GM11168 (cell line): ENCODE results near the gene AR.
"Not testable (repeated sequence)": the region's sequence is repeated elsewhere in the genome, so short reads cannot be mapped to it uniquely, and the experiment has no call there.

Experiments
- in situ Hi-C: fragments of 300-500 bp; cut with MboI; formaldehyde crosslinking; loops from one replicate; pipeline ENCODE4 v1.12.0; 2022; ENCODE audit warnings: low sequenced_read_pairs; ENCODE audit not compliant: unreplicated experiment

Gene AR

DNA sequence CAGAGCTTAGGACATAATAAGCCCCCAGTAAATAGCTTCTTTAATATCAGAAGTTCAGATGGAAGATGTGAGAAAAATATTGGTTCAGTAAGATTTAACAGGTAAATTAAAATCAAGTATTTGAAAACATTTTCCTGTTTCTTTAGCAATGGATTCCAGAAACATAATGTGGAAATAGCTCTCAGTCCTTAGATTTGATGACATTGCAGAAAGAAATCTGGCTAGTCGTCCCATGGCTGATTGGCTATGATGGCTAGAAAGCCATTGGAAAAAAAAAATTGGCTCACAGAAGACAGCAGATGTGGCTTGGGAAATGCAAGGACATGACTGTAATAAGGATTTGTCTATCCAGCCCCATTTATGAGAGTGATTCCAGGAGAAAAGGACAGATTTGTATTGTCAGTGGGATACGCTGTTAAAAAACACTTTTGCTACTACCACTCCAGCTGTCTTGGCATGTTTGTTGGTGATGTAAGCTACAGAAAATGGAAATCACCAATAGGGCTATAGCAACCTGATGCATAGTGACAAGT lies 78.3 kb downstream of the AR start:
- in situ Hi-C loops = no loop called here

DNA sequence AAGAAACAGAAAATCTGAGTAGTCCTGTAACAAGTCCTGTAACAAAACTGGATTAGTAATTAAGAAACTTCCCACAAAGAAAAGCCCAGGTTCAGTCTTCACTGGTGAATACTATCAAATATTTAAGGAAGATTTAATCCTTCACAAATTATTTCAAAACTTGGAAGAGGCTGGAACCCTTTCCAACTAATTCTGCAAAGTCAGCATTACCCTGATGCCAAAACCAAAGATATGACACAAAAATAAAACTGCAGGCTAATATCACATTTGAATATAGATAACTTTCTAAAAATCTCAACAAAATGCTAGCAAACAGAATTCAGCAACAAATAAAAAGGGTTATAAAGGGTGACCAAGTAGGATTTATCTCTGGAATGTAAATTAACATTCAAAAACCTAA lies 80.5 kb downstream of the AR start:
- in situ Hi-C loops = no loop called here

DNA sequence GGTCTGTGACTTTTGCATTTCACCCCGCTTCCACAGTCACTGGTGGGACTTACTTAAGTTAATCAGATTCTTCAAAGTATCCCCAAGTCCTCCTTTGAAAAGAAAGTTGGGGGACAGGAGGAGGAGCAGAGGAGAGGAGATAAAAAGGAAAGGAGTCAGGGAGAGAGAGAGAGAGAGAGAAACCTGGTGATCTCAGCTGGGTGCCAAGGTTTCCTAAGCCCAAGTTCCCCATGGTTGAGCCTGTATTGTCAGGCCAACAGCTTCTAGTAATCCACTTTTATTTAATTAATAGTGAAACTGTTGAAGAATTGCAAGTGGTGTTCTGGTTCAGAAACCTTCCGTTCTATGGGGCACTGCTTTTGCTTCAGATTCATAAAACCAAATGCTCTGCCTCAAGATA lies 91.6 kb downstream of the AR start:
- in situ Hi-C loops = no loop called here

DNA sequence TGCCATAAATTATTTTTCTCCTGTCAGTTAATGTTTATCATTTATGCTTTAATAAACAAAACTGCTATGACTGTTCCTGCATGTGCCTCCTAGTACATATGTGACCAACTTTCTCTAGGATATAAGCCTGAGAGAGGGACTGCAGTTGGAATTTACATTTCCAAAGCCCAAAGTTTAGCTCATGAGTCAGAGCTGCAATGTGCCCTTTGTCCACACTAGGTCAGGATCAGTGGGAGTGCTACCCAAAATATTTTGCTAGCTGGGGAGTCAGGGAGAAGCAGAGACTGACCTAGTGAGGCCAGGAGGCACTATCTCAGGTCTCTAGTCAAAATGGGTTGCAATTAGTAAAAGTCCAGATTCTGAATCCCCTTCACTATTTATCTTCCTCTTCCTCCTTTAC lies 92.7 kb downstream of the AR start:
- in situ Hi-C loops = no loop called here

DNA sequence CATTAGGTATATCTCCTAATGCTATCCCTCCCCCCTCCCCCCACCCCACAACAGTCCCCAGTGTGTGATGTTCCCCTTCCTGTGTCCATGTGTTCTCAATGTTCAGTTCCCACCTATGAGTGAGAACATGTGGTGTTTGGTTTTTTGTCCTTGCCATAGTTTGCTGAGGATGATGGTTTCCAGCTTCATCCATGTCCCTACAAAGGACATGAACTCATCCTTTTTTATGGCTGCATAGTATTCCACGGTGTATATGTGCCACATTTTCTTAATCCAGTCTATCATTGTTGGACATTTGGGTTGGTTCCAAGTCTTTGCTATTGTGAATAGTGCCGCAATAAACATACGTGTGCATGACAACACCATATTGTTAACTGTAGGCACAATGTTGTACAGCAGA lies 93.5 kb downstream of the AR start:
- in situ Hi-C loops = not testable (repeated sequence)

DNA sequence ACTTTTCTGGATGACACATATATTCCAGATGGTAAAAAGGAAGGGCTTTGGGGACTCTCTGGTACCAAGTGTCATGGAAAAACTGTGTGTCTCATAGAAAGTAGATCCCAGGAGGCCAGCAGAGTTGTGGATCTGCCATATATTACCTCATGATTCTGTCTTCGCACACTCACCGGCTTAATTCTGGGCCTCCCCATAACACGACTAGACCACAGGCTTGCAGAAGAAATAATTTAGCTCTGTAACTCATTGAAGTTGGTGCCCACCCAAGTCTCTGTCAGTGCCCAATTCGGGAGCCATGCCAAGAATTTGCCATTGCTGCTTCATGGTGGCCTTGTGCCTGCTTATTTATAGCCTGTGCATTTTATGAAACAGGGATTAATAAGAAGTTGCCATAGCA lies 104.5 kb downstream of the AR start:
- in situ Hi-C loops = no loop called here

DNA sequence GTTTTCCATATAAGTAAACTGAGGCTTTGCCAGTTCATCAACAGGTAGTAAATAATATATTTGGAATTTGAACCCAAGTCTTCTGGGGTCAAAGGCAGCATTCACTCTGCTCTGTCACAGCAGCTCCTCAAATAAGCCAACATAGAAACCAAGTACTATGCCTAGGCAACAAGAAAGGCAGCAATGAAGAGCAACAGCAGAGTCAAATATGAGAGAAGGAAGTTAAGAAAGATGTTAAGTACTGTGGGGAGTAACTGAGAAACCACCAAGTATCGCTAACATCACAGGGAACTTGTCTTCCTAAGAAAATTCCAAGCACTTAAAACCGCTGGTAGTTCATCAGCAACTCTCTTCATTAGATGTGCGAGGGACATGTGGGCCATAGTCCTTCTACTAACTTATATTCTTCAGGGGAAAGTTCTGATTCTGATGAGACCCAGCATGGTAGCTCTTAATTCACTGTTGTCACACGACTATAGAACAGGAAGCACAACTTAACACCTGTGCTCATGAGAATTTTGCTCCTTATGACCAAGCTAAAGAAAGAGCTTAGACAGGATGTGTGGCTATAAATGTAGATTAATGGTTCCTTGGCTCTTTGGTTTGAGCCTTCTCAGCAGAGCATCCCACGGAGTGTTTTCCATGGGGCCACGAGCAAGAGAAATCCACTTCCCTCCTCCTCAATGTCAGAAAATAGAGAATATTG lies 107.8 kb downstream of the AR start:
- in situ Hi-C loops = no loop called here

DNA sequence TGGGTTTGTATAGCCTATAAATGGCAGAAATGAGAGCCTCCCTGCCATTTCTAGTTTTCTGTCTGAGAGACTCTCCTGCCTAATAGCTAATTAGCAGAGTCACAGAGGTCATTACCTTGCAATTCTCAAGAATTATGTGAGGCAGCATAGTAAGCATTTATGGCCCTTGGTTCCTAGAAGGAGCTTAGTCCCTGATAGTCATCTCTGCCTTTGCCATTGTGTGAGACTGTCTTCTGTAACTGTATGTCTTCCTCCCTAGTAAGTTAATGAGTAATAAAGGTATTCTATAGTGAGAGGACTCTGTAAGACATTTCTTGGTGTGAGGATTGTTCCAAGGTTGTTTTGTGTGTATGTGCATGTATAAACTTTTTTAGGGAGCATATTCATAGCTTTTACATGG lies 108.7 kb downstream of the AR start:
- in situ Hi-C loops = no loop called here

DNA sequence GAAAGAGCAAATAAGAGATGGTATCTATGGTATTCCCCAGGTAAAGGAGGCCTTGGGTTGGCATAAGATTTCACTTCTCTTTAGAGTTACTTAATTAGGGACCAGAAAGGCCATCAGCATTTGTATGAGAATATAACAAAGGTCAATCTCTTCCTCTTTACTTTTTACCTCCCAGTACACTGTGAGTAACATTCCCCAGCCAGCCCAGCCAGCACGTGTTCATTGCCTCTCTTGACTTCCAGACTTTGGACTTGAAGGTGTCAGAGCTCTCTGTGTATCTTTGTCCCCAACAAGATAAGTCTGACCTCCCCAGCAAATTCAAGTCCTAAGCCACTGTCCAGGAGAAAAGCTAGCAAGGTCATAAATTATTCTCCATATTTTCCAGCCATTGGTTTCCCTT lies 110.5 kb downstream of the AR start:
- in situ Hi-C loops = no loop called here

DNA sequence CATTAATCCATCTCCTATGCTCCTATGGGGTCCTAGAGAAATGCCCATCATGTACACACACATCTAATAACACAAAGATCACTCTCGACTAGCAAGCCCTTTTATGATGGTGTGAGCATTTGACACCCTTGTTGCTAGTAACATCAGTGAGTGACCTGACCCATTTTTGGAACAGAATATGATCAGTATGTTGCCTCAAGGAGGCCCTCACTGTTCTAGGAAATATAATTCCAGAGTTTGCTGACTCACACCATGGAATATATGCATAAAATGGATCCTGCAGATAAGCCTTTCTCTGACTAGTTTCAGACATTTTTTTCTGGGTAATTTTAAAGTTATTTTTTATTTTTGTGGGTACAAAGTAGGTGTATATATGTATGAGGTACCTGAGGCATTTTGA lies 121.8 kb downstream of the AR start:
- in situ Hi-C loops = no loop called here

DNA sequence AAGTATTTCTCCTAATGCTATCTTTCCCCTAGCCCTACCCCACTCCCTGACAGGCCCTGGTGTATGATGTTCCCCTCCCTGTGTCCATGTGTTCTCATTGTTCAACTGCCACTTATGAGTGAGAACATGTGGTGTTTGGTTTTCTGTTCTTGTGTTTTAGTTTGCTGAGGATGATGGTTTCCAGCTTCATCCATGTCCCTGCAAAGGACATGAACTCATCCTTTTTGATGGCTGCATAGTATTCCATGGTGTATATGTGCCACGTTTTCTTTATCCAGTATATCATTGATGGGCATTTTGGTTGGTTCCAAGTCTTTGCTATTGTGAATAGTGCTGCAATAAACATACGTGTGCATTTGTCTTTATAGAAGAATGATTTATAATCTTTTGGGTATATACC lies 126.9 kb downstream of the AR start:
- in situ Hi-C loops = not testable (repeated sequence)

DNA sequence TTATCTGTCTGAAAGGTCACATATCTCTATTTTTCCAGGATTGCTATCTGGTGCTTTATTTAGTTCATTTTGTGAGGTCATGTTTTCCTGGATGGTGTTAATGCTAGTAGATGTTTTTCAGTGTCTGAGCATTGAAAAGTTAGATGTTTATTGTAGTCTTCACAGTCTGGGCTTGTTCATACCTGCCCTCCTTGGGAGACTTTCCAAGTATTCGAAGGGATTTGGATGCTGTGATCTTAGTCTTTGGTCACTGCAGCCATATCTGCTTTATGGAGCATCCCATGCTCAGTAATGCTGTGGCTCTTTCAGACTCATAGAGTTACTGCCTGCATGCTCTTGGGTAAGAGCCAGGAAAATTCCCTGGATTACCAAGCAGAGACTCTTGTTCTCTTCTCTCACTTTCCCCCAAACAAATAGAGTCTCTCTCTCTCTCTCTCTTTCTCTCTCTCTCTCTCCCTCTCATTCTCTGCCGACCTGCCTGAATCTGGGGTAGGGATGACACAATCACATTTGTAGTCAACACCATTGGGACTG lies 130.0 kb downstream of the AR start:
- in situ Hi-C loops = no loop called here

DNA sequence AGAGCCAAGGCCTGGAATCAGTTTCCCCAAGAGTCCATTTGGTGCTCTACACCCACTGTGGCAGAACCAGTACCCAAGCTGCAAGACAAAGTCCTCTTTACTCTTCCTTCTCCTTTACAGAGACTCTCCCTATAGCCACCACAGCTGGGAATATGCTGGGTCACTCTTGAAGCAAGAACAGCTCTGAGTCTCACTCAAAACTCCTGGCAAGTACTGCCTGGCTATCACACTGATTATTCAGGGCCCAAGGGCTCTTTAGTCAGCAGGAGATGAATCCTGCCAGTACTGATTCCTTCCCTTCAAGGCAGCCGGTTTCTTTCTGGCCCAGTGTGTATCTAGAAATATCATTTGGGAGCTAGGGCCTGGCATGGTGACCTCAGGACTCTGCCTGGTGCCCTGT lies 130.9 kb downstream of the AR start:
- in situ Hi-C loops = no loop called here

DNA sequence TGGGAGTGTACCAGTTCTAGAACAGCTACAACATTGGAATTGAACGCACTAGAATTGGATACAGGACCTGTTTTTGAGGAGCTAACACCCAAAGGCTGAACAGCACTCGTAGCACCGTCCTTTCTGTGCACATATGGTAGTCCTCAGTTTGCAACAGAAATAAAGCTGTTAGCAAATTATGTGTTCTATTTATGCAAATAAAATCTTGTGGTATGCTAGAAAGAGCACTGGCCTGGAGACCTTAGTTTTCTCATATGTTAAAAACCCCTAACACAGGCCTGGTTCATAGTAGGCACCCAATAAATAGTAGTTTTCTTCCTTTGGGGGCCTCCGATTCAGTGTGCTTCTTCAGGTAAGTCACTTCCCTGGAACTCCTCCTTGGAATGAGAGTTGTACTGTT lies 140.3 kb downstream of the AR start:
- in situ Hi-C loops = no loop called here

DNA sequence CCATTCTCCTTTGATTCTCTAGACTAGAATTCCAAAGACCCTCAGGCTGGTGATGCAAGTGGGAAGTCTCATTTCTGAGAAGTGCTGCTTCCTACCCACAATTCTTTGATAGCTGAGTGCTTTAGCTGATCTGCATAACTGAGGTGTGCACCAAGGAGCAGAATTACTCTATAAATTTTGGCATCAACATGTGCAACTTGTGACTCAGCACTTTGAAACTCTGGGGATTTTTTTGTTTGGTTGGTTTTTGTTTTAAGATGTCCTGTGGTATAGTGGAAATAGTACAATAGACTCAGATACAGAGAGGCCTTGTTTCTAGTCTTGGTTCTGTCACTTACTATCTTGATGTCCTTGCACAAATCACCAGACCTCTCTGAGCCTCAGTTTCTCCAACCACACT lies 148.4 kb downstream of the AR start:
- in situ Hi-C loops = no loop called here

DNA sequence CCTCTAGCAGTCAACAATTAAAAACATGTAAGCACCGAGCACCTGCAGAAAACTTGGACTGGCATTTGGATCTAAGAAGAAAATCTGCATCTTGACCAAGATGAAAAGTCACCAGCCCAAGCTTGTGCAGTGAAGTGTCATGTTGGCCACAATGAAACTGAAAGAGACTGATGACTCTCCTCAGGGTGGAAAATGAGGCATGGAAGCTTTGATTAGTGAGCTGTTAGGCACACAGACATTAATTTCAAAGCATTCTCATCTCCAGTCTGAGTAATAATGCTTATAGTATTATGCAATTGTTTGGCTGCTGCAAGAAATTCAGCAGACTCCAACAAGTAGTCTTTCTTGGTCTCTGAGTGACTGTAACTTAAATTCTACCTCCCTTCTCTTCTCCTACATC lies 150.1 kb downstream of the AR start:
- in situ Hi-C loops = no loop called here

DNA sequence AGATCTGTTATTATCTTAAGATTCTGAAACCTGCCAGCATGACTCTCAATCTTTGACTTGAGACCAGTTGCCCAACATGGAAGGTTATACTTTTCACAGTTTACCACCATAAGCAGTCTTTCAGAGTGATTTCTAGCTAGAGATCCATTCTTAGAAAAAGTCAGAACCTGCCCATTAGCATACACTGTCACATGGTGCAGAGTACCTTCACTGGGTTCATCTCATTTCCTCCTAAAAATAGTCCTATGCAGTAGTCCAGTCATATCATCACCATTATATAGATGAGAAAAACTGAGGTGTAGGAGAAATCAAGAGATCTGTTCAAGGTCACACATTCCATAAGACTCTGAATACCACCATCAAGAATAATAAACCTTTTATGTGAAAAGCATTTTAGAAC lies 153.6 kb downstream of the AR start:
- in situ Hi-C loops = no loop called here

DNA sequence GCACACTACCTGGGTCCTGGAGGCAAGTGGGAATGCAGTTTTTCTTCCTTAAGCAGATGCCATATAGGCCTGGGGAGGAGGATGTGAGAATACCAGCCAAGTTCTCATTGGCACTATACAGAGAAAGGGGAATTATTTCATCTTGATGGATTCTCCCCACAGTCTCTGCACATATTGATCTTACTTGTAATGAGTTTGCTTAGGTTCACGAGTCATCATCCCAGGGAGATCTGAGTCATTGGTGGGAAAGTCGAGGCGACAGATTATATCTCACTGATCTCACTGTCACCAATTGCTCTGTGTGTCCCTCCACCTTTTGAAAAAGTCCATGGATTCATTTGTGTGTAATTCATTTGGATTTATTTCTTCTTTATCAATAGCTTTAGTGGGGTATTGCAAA lies 156.8 kb downstream of the AR start:
- in situ Hi-C loops = no loop called here

DNA sequence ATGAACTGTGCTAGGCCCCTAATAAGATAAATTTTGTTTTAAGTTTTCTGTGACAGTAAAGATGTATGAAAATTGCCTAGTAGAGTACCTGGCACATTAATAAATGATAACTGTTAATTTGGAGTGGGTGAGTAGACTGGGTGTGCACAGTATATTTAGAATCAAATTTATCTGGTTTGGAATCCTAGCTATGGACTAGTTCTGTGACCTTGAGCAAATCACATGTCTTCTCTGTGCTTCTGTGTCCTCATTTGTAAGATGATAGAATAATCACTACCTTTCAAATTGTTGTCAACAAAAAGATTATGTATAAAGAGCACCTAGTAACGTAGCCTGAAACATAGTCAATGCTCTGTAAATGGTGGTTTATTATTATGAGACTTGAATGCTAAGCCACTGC lies 170.2 kb downstream of the AR start:
- in situ Hi-C loops = no loop called here

DNA sequence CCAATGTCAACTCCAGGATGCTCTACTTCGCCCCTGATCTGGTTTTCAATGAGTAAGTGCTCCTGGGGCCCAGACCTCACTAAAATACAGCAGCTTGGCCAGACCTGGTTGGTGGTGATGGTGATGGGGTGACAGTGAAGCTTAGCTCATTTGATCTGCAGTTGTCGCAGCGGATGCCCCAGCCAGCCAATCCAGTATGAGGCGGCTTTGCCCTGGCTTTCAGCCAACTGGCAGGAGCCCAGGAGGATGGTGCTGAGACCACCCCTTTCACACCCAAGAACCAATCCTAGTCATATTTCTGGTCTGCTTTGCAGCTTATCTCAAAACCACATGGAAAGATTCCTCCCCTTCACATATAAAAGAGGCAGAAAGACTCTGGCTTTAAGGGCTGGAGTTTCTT lies 173.8 kb downstream of the AR start:
- in situ Hi-C loops = no loop called here

DNA sequence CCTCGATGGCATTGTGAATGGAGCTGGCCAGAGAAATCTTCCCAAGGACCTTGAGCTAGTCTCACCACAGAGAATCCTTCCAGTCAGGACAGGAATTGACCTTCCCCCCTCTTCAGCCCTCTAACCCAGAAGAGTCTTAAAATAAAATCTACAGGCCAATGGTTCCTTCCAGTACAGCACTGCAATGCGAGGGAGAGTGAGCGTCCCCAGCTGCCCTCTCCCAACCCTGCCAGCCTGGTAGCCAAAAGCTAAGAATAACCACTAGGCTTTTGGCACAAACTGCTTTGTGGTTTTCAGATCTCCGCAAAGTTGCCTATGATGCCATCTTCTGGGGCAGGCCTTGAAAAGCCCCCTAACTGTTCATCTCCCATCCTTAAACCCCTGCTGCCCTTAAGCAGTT lies 175.1 kb downstream of the AR start:
- in situ Hi-C loops = no loop called here

DNA sequence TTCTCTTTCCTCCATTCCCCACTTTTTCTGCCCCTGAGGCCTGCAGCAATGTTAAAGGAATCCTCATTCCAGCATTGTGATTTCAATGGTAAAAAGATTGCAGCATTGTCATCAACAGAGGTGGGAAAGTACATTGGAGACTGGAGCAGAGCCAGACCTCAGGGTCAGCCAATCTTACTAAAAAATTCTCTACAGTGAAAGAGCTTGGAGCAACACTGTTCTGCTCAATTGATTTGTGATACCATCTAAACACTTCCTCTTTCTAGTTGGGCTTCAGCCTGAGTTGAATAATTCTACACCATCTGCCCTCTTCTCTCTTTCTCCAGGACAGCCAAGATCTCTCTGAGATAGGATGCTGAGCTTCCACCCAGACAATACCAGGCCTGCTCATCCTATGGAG lies 176.5 kb downstream of the AR start:
- in situ Hi-C loops = no loop called here
